SJSA1 (cell line): Measurements from ENCODE around the gene PKM. TPM values are rescaled to one million over a fixed set of nuclear protein-coding genes. Genes with fewer than 3 reads are reported as not detected.
"Not testable (repeated sequence)": the region's sequence is repeated elsewhere in the genome, so short reads cannot be mapped to it uniquely, and the experiment has no call there.

Source experiments
- DNase-seq, 2 experiments: peaks; one replicate each; pipeline ENCODE4 v3.0.0-alpha.2; 2015 to 2020; ENCODE audit warnings: low spot score in 2 of 2, low read depth in 1 of 2
- H3K27ac ChIP-seq: fragments of 250-450 bp; sonication (Bioruptor Pico); 2 replicates; pipeline ENCODE4 v1.5.1; 2020; ENCODE audit warnings: mild to moderate bottlenecking, moderate library complexity
- H3K27me3 ChIP-seq: fragments of 250-450 bp; sonication (Bioruptor Pico); replicated peaks from 2 replicates; pipeline ENCODE4 v1.5.1; 2020; ENCODE audit warnings: mild to moderate bottlenecking, moderate library complexity
- H3K36me3 ChIP-seq: fragments of 250-450 bp; sonication (Bioruptor Pico); 2 replicates; pipeline ENCODE4 v1.5.1; 2020; ENCODE audit warnings: mild to moderate bottlenecking
- H3K4me1 ChIP-seq: fragments of 250-450 bp; sonication (Bioruptor Pico); replicated peaks from 2 replicates; pipeline ENCODE4 v1.6.1; 2021; ENCODE audit warnings: mild to moderate bottlenecking
- H3K4me3 ChIP-seq: fragments of 250-450 bp; sonication (Bioruptor Pico); 2 replicates; pipeline ENCODE4 v1.5.1; 2020; ENCODE audit warnings: mild to moderate bottlenecking
- H3K9me3 ChIP-seq: fragments of 250-450 bp; sonication (Bioruptor Pico); replicated peaks from 2 replicates; pipeline ENCODE4 v1.5.1; 2020; ENCODE audit warnings: mild to moderate bottlenecking
- total RNA-seq: library from RNA; depleted of rRNA; stranded (reverse); fragments of >200 nt; shearing (Covaris generic); gene quantifications from 2 replicates; pipeline ENCODE4 v1.2.3, GENCODE V29; 2014

The PKM gene
- total RNA-seq, 1 experiment from 2014 or later, result 1,516 TPM

- H3K9me3 ChIP-seq, result no peaks in the 10 kb centered on the region
- H3K4me1 ChIP-seq, result no peaks in the 10 kb centered on the region
- no peak overlapping the region for H3K4me3 ChIP-seq
- H3K36me3 ChIP-seq, result no peaks in the 10 kb centered on the region
- no peak overlapping the region for H3K27ac ChIP-seq
- no peak for DNase-seq
- no peaks in the 10 kb centered on the region for H3K27me3 ChIP-seq
Observed at GRCh38 chr15:72173864-72174550, 57.0 kb downstream of the PKM start.

DNA sequence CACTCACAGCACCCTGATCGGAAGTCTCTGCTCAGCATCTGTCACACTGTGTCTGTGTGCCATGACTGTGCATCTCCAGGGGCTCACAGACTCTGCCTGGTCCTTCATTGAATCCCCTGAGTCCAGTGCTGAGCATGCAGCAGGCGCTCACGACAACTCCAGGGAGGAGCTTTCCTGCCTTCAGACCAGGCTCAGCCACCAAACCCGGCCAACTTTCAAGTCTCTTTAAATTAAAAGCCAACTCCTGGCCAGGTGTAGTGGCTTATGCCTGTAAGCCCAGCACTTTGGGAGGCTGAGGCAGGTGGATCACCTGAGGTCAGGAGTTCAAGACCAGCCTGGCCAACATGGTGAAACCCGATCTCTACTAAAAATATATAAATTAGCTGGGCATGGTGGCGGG, 57.6 kb downstream of the PKM start:
- no peaks in the 10 kb centered on the region for H3K4me1 ChIP-seq
- H3K36me3 ChIP-seq, result no peaks in the 10 kb centered on the region
- no peak overlapping the region for H3K27ac ChIP-seq
- no peak overlapping the region for H3K4me3 ChIP-seq
- H3K27me3 ChIP-seq, result no peaks in the 10 kb centered on the region
- no peaks in the 10 kb centered on the region for H3K9me3 ChIP-seq
- DNase-seq, result no peak

DNA sequence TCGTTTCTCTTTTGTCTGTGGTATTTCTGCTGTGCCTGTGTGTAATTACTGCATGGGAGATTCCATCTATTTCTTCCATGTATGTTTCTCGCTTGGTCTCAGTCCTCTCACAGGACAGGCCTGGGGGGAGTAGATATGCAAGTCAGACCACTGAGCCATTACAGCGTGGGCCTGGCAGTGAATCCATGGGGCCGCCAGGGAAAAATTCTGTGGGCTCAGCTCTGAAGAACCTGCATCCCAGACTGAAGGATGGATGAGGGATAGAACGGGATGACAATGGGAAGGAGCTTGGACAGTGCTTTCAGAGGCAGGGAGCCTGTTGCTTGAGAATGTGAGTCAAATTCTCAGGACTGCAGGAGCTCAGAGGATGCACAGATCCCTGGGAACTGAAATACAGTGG, 58.2 kb downstream of the PKM start:
- H3K27me3 ChIP-seq, result no peaks in the 10 kb centered on the region
- H3K36me3 ChIP-seq, result no peaks in the 10 kb centered on the region
- no peaks in the 10 kb centered on the region for H3K4me1 ChIP-seq

DNA sequence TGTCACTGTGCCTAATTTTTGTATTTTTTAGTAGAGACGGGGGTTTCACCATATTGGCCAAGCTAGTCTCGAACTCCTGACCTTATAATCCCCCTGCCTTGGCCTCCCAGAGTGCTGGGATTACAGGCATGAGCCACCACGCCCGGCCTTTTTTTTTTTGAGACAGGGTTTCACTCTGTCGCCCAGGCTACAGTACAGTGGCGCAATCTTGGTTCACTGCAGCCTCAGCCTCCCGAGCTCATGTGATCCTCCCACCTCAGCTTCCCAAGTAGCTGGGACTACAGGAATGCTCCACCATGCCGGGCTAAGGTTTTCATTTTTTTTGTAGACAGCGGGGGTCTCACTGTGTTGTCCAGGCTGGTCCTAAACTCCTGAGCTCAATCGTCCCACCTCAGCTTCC, 59.0 kb downstream of the PKM start:
- not testable (repeated sequence) for H3K36me3 ChIP-seq, DNase-seq, H3K4me3 ChIP-seq, H3K9me3 ChIP-seq, H3K27me3 ChIP-seq, H3K4me1 ChIP-seq, H3K27ac ChIP-seq

More for the DNA sequence above, 58.2 kb downstream of the PKM start:
- DNase-seq, result no peak
- Histone ChIP-seq H3K9me3 (no peaks in the 10 kb centered on the region), H3K4me3 (no peak overlapping the region), H3K27ac (no peak overlapping the region)

DNA sequence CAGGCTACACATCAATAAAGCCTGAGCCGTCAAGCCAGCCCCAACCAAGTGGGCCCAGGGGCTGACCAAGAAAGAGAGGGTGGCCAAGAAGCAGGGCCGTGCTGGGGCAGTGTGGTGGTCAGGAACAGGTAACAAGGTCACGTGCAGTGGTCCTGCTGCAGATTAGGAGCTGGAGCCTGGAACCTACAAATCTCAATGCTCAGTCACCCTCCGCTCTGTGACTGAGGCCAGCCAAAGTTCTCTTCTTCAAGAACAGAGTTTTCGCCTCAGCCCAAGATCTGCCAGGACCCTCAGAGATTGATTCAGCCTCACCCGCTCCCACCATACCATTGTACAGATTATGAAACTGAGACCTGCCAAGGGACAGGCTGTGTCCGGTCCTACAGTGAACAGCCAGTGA, 60.3 kb downstream of the PKM start:
- no peak for DNase-seq
- no peaks in the 10 kb centered on the region for H3K4me1 ChIP-seq
- H3K27ac ChIP-seq, result no peak overlapping the region
- no peaks in the 10 kb centered on the region for H3K36me3 ChIP-seq
- H3K27me3 ChIP-seq, result no peaks in the 10 kb centered on the region
- H3K4me3 ChIP-seq, result no peak overlapping the region
- H3K9me3 ChIP-seq, result no peaks in the 10 kb centered on the region

GRCh38 chr15:72169921-72170611, 60.9 kb downstream of the PKM start:
- no peaks in the 10 kb centered on the region for H3K4me1 ChIP-seq
- H3K27me3 ChIP-seq, result no peaks in the 10 kb centered on the region
- no peaks in the 10 kb centered on the region for H3K9me3 ChIP-seq
- H3K27ac ChIP-seq, result no peak overlapping the region
- no peak overlapping the region for H3K4me3 ChIP-seq
- no peak for DNase-seq
- H3K36me3 ChIP-seq, result no peaks in the 10 kb centered on the region

- no peaks in the 10 kb centered on the region for H3K36me3 ChIP-seq
- no peak overlapping the region for H3K27ac ChIP-seq
- no peak for DNase-seq
- no peaks in the 10 kb centered on the region for H3K9me3 ChIP-seq
- H3K4me3 ChIP-seq, result no peak overlapping the region
- H3K4me1 ChIP-seq, result no peaks in the 10 kb centered on the region
- no peaks in the 10 kb centered on the region for H3K27me3 ChIP-seq
Observed at GRCh38 chr15:72169236-72169920, 61.6 kb downstream of the PKM start.

DNA sequence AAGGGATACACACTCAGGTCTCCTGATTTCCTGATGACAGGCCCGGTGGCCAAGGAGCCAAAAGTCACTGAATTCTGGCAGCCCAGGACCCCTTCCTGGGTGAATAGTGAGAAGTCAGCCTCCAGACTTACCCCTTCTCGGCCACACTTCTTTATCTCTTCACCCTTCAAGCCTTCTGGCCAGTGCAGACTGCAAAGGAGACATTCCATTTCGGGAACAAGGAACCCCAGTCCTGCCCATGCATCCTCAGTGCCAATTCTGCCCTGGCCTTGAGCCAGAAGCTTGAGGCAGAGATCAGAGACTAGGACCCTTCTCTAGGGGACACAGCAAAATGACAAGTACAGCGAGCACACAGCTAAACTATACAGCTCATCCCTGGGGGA, 62.2 kb downstream of the PKM start:
- no peaks in the 10 kb centered on the region for H3K9me3 ChIP-seq
- H3K4me3 ChIP-seq, result no peak overlapping the region
- no peaks in the 10 kb centered on the region for H3K27me3 ChIP-seq
- H3K36me3 ChIP-seq, result no peaks in the 10 kb centered on the region
- DNase-seq, result no peak
- no peaks in the 10 kb centered on the region for H3K4me1 ChIP-seq
- no peak overlapping the region for H3K27ac ChIP-seq

- Histone ChIP-seq H3K27me3 (no peaks in the 10 kb centered on the region), H3K36me3 (no peaks in the 10 kb centered on the region), H3K9me3 (no peaks in the 10 kb centered on the region), H3K4me1 (no peaks in the 10 kb centered on the region), H3K27ac (no peak overlapping the region), H3K4me3 (no peak overlapping the region)
- DNase-seq, result no peak
Observed at GRCh38 chr15:72168131-72168807, 62.7 kb downstream of the PKM start.

GRCh38 chr15:72167445-72167844, 63.5 kb downstream of the PKM start:
- H3K27me3 ChIP-seq, result no peaks in the 10 kb centered on the region
- H3K27ac ChIP-seq, result no peak overlapping the region
- no peak for DNase-seq
- no peaks in the 10 kb centered on the region for H3K9me3 ChIP-seq
- H3K4me3 ChIP-seq, result no peak overlapping the region
- H3K36me3 ChIP-seq, result no peaks in the 10 kb centered on the region
- no peaks in the 10 kb centered on the region for H3K4me1 ChIP-seq

DNA sequence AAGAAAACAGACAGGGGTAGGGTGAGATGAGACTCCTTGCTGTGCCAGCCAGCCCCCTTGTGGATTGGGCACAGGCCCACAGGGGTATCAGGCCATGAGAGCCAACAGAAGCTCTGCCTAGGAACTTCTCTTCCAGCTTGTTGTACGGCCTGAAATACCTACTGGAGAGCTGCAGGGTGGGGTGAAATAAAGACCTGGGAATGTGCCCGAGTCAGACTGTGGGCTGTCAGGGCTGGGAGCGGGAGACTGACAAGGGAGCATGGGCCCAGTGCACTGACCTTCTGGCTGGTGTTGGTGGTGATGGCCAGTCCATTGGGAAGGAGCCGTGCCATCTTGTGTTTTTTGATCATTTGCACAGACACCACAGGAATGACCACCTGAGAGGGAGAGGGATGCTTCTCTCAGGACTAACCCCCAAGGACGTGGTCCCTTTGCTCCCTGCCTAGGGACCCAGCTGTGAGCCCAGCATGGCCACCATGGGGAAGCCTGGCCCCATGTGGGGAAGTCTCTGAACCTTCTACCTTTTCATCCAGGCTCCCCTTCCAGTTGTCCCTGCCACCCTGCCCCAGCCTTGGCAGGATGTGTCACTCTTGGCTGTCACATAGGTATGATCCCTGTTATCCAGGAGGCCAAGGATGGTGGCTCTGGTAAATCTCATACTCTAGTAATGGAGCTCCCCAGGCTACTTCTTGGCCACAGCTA, 64.1 kb downstream of the PKM start:
- H3K4me1 ChIP-seq, result no peaks in the 10 kb centered on the region
- H3K36me3 ChIP-seq, result no peaks in the 10 kb centered on the region
- H3K27ac ChIP-seq, result no peak overlapping the region
- H3K27me3 ChIP-seq, result no peaks in the 10 kb centered on the region
- H3K4me3 ChIP-seq, result no peak overlapping the region
- DNase-seq, result no peak
- no peaks in the 10 kb centered on the region for H3K9me3 ChIP-seq

- no peak overlapping the region for H3K4me3 ChIP-seq
Observed at GRCh38 chr15:72163719-72164118, 67.3 kb downstream of the PKM start.

DNA sequence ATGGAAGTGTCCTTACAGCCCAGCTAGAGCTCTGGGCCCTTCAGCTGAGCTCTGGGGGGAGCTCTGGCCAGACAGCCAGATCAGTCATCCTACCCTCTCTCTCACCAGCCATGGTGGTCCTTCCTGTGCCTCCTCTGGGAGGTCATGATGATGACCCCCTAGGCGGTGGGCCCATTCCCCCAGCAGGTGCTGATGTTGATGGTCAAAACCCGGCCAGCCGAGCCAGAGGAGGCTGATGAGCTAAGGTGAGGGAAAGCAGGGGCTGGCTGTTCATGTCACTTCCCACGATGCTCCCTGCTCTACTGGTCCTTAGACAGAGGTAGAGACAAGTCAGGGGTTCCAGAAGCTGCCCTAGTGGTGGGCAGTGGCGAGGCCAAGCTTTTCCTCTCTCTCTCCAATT, 68.4 kb downstream of the PKM start:
- Histone ChIP-seq H3K4me3 (no peak overlapping the region), H3K4me1 (no peaks in the 10 kb centered on the region), H3K9me3 (no peaks in the 10 kb centered on the region), H3K27me3 (no peaks in the 10 kb centered on the region), H3K27ac (no peak overlapping the region), H3K36me3 (no peaks in the 10 kb centered on the region)
- no peak for DNase-seq

More at GRCh38 chr15:72163719-72164118, 67.3 kb downstream of the PKM start:
- no peak overlapping the region for H3K27ac ChIP-seq
- no peaks in the 10 kb centered on the region for H3K27me3 ChIP-seq
- no peaks in the 10 kb centered on the region for H3K9me3 ChIP-seq
- H3K36me3 ChIP-seq, result no peaks in the 10 kb centered on the region
- H3K4me1 ChIP-seq, result no peaks in the 10 kb centered on the region
- DNase-seq, result no peak
